ENCODE data around the gene PRDM13. TPM values are rescaled to one million over a fixed set of nuclear protein-coding genes. Genes with fewer than 3 reads are reported as not detected.

PRDM13 gene
- total and polyA plus RNA-seq, 2 of the 13 experiments (the other 11 are each of a cell fraction or from before 2014, with no cell fraction given) = not detected

- TF ChIP-seq, protein P1, sequence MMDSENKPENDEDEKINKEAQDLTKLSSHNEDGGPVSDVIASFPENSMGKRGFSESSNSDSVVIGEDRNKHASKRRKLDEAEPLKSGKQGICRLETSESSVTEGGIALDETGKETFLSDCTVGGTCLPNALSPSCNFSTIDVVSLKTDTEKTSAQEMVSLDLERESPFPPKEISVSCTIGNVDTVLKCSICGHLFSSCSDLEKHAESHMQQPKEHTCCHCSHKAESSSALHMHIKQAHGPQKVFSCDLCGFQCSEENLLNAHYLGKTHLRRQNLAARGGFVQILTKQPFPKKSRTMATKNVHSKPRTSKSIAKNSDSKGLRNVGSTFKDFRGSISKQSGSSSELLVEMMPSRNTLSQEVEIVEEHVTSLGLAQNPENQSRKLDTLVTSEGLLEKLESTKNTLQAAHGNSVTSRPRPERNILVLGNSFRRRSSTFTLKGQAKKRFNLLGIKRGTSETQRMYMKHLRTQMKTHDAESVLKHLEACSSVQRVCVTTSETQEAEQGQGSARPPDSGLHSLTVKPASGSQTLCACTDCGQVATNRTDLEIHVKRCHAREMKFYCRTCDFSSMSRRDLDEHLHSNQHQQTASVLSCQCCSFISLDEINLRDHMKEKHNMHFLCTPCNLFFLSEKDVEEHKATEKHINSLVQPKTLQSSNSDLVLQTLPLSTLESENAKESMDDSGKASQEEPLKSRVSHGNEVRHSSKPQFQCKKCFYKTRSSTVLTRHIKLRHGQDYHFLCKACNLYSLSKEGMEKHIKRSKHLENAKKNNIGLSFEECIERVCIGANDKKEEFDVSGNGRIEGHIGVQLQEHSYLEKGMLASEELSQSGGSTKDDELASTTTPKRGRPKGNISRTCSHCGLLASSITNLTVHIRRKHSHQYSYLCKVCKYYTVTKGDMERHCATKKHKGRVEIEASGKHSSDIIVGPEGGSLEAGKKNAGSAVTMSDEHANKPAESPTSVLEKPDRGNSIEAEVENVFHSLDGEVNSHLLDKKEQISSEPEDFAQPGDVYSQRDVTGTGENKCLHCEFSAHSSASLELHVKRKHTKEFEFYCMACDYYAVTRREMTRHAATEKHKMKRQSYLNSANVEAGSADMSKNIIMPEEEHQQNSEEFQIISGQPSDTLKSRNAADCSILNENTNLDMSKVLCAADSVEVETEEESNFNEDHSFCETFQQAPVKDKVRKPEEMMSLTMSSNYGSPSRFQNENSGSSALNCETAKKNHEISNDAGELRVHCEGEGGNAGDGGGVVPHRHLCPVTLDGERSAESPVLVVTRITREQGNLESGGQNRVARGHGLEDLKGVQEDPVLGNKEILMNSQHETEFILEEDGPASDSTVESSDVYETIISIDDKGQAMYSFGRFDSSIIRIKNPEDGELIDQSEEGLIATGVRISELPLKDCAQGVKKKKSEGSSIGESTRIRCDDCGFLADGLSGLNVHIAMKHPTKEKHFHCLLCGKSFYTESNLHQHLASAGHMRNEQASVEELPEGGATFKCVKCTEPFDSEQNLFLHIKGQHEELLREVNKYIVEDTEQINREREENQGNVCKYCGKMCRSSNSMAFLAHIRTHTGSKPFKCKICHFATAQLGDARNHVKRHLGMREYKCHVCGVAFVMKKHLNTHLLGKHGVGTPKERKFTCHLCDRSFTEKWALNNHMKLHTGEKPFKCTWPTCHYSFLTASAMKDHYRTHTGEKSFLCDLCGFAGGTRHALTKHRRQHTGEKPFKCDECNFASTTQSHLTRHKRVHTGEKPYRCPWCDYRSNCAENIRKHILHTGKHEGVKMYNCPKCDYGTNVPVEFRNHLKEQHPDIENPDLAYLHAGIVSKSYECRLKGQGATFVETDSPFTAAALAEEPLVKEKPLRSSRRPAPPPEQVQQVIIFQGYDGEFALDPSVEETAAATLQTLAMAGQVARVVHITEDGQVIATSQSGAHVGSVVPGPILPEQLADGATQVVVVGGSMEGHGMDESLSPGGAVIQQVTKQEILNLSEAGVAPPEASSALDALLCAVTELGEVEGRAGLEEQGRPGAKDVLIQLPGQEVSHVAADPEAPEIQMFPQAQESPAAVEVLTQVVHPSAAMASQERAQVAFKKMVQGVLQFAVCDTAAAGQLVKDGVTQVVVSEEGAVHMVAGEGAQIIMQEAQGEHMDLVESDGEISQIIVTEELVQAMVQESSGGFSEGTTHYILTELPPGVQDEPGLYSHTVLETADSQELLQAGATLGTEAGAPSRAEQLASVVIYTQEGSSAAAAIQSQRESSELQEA (CRISPR knock-in tag; IDR thresholded peaks at IDR 0.05; ENCODE audit: not compliant biosample characterization) = no peak
These were observed 30.9 kb upstream of the PRDM13 start (continued) for GRCh38 chr6:99575544-99576227.

- in situ Hi-C loops (cut with HindIII; ENCODE audit: extremely low pct_ligation_motif_present, low pct_unique_long_range_greater_than_20kb) = loop anchor here (5.0 to 10.0 kb wide), 2 partner anchors 168 to 245 kb away; no protein-coding TSS in a partner anchor
- BruUV-seq (replicated peaks) = no TSS peak
- H3K79me2 ChIP-seq (ENCODE audit: insufficient read depth, low read length) = no peaks in the 10 kb centered on the region
- no peaks in the 10 kb centered on the region for H3K9me3 ChIP-seq (ENCODE audit: low read length)
- H3K4me3 ChIP-seq (replicated peaks in 1 of 3; ENCODE audit: insufficient read depth in 1 of 3, low read depth in 2 of 3, low read length in 3 of 3) = no peak overlapping the region
- ATAC-seq (no peak), FAIRE-seq (no peak), DNase-seq (ENCODE audit: low spot score) (no peak)
- no peaks in the 10 kb centered on the region for H4K20me1 ChIP-seq (ENCODE audit: insufficient read depth, low read length)
- no peak overlapping the region for H3K9ac ChIP-seq (ENCODE audit: insufficient read depth, low read depth, low read length)
- ChIA-PET POLR2A (interaction anchor here (0.9 kb wide), 1 partner anchor 11 kb away, joined by 4 read pairs; the partner anchor contains the start of gene CCNC), CTCF (ENCODE audit: low intra/inter-chr PET ratio, low total read pairs) (no interaction called here)
- WGBS (ENCODE audit: low lambda C conversion rate) = 15% methylated on average over 4 of the region's 4 CpGs
- no peak overlapping the region for H3K4me2 ChIP-seq (ENCODE audit: low read depth, low read length)
- no peak overlapping the region for H3K27ac ChIP-seq (ENCODE audit: extremely low read length, insufficient read depth, low read length)
- TF ChIP-seq SP5 (CRISPR knock-in tag; IDR thresholded peaks at IDR 0.05; ENCODE audit: borderline replicate concordance, low read depth) = no peak
- TF ChIP-seq, protein P2, sequence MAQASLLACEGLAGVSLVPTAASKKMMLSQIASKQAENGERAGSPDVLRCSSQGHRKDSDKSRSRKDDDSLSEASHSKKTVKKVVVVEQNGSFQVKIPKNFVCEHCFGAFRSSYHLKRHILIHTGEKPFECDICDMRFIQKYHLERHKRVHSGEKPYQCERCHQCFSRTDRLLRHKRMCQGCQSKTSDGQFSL (CRISPR knock-in tag; IDR thresholded peaks at IDR 0.05) = no peak
- intact Hi-C loops (cut with micrococcal nuclease; ENCODE audit: unreplicated experiment) = no loop called here
- H2AFZ ChIP-seq (ENCODE audit: low read length) = no peak overlapping the region
- H3K36me3 ChIP-seq (replicated peaks in 1 of 2; ENCODE audit: control insufficient read depth in 1 of 2, insufficient read depth in 2 of 2, low read length in 2 of 2) = no peaks in the 10 kb centered on the region
- H3K4me1 ChIP-seq (ENCODE audit: insufficient read depth, low read length) = no peaks in the 10 kb centered on the region
- no peaks in the 10 kb centered on the region for H3K27me3 ChIP-seq (ENCODE audit: control insufficient read depth in 1 of 2, insufficient read depth in 2 of 2, low read length in 2 of 2)
These were observed 26.9 kb upstream of the PRDM13 start for GRCh38 chr6:99579781-99580180.

Data from HepG2 (cell line).